Mesangial cell (primary cell): ENCODE measurements around the gene SLC17A8. TPM values are rescaled to one million over a fixed set of nuclear protein-coding genes. Genes with fewer than 3 reads are reported as not detected.

Experiments
- total RNA-seq: library from RNA; depleted of rRNA; stranded (reverse); fragments of >200 nt; gene quantifications from 2 replicates; pipeline ENCODE4 v1.2.3, GENCODE V29; 2015

The SLC17A8 gene
- total RNA-seq: not detected in 2 replicates

DNA sequence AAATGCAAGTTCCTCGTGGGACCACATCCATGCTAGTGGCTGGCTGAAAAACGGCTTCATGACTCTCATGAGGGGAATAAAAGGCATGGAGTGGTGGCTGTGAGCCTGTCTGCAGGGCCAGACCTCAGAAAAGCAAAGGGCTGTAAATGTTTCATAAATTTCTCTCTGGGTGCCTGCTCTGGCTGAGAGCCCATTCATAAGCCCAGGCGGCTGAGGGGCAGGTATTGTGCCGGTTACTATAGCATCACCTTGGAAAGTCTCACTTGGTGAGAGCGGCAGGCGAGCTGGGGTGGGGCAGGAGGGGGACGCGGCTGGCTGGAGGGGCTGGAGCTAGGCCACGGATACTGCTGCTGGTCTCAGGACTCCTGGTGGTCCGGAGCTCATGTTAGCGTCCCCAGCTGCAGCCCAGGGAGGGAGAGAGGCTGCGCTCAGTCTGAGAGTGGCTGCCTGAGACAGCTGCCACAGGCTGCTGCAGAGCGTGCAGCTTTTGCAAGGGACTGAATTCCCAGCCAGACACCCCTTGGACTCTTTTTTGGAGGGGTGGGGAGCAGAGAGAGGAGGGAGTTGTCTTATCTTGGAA is at the start of gene SLC17A8:
SLC17A8 (plus strand) TSS at position 431 of the 580 bp plus-strand sequence. CDS start 318 bp downstream, outside the sequence.

Other genes with a start within 250 kb of the SLC17A8 start
- gene BLTP3B, start 214.2 kb upstream of the SLC17A8 start, total RNA-seq: 12.4 and 17.8 TPM in 2 replicates
- 6.4 and 8.0 TPM in 2 replicates for gene ACTR6, start 156.3 kb upstream of the SLC17A8 start, total RNA-seq
- 0.49 TPM in 1 of 2 replicates, not detected in the other for gene DEPDC4, start 90.0 kb upstream of the SLC17A8 start, total RNA-seq
- 17.4 and 22.6 TPM in 2 replicates for gene SCYL2, start 89.9 kb upstream of the SLC17A8 start, total RNA-seq
- gene NR1H4, start 116.8 kb downstream of the SLC17A8 start, total RNA-seq: 1.0 TPM in 1 of 2 replicates, not detected in the other
- 6.0 and 20.5 TPM in 2 replicates for gene GAS2L3, start 216.6 kb downstream of the SLC17A8 start, total RNA-seq